Sigmoid colon (tissue), 4 donors: ENCODE measurements around the gene RAB3A.

Experiments used
- CTCF ChIP-seq, 4 experiments: fragments of 450-650 bp in 3 of 4; fragments of 200-600 bp in 1 of 4; IDR thresholded peaks; one replicate each; pipeline ENCODE4 v1.5.1; 2016 to 2019; ENCODE audit warnings: antibody characterized with exemption in 4 of 4, mild to moderate bottlenecking in 3 of 4, moderate library complexity in 2 of 4
- EP300 ChIP-seq, 4 donors: sonication (generic); formaldehyde crosslinking; IDR thresholded peaks; one replicate each; pipeline ENCODE4 v1.6.1; 2017; ENCODE audit warnings: antibody characterized with exemption in 4 of 4

DNA sequence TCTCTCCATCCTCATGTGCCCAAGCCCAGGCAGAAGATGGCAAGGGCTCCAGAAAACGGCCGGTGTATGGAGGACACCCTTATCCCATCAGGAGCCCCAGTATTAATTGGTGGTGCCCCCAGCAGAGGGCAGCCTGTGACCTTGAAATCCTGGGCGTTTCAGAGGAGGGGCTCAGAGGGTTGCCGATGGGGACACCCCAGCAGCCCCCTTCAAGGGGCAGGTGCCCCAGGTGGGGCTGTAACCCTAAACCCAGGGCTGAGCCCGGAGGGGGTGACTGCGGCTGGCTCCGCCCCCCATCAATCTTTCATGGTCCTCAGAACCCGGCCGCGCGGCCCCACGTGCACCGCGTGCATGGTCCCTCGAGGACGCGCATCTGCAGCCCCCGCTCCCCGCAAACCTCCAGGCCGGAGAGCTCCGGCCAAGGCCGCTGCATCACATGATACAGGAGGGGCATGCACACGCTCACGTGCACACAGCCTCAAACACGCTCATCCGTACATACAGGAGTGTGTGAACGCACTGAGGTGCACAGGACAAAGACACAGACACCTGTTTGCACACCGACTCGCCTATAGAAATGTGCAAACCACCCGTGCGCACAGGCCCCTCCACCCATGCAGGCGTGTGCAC is 949 bp downstream of the RAB3A start:
- TF ChIP-seq EP300 (IDR thresholded peaks at IDR 0.05) (no peak), CTCF (IDR thresholded peaks at IDR 0.05) (peak in 1 of 4 experiments; percentile 25)
